CD4-positive, alpha-beta T cell (primary cell): ENCODE measurements around the gene NOTCH1. TPM values are rescaled to one million over a fixed set of nuclear protein-coding genes. Genes with fewer than 3 reads are reported as not detected.

Experiments
- ATAC-seq: fragments of 200-7000 bp; cut with Tn5 transposase; one replicate; pipeline ENCODE4 v1.10.0; 2022; ENCODE audit warnings: mild to moderate bottlenecking; ENCODE audit not compliant: poor library complexity
- CTCF ChIA-PET: fragments of 350-600 bp; sonication (Branson Sonifier 250); formaldehyde crosslinking; loops from one replicate; lab custom pipeline; 2021; ENCODE audit warnings: antibody characterized with exemption, inconsistent platforms; lab: Charles Lee
- POLR2A ChIA-PET: fragments of 350-600 bp; sonication (Branson Sonifier 250); formaldehyde crosslinking; loops from one replicate; lab custom pipeline; 2021; ENCODE audit warnings: antibody characterized with exemption, inconsistent platforms; lab: Charles Lee
- DNase-seq, 14 experiments: peaks; one replicate each; pipeline ENCODE4 v3.0.0-alpha.2; 2013 to 2020; ENCODE audit warnings: mixed read lengths in 2 of 14
- H3K27ac ChIP-seq, 2 donors: one replicate each; pipeline versions ENCODE4 v1.5.1 to v1.7.0; 2013; ENCODE audit warnings: low read length in 2 of 2, low read depth in 1 of 2, mild to moderate bottlenecking in 1 of 2
- H3K27me3 ChIP-seq, 2 experiments: 1 replicate in 1 of 2; 2 replicates in 1 of 2; pipeline versions ENCODE4 v1.6.1 to v1.7.0; 2013; ENCODE audit warnings: low read length in 2 of 2, control low read depth in 1 of 2, mild to moderate bottlenecking in 1 of 2, moderate library complexity in 1 of 2; ENCODE audit not compliant: insufficient read depth in 2 of 2, control insufficient read depth in 1 of 2
- H3K36me3 ChIP-seq: one replicate; pipeline ENCODE4 v1.6.1; 2013; ENCODE audit warnings: low read length, control low read depth; ENCODE audit not compliant: insufficient read depth
- H3K4me1 ChIP-seq: one replicate; pipeline ENCODE4 v1.6.1; 2013; ENCODE audit warnings: low read length, control low read depth; ENCODE audit not compliant: insufficient read depth
- H3K4me3 ChIP-seq: one replicate; pipeline ENCODE4 v1.5.1; 2013; ENCODE audit warnings: mild to moderate bottlenecking, low read length, moderate library complexity
- H3K9me3 ChIP-seq, 2 experiments: 1 replicate in 1 of 2; 2 replicates in 1 of 2; pipeline versions ENCODE4 v1.6.1 to v1.7.0; 2013; ENCODE audit warnings: low read length in 2 of 2, mild to moderate bottlenecking in 2 of 2, control low read depth in 1 of 2, moderate library complexity in 1 of 2; ENCODE audit not compliant: control insufficient read depth in 1 of 2, insufficient read depth in 1 of 2
- H3K27ac Mint-ChIP-seq: one replicate; pipeline ENCODE4 v1.8.0; 2020; ENCODE audit warnings: mixed read lengths
- H3K27me3 Mint-ChIP-seq: one replicate; pipeline ENCODE4 v1.8.0; 2021; ENCODE audit warnings: mixed read lengths
- H3K36me3 Mint-ChIP-seq: one replicate; pipeline ENCODE4 v1.8.0; 2021; ENCODE audit warnings: low read depth, mixed read lengths
- H3K4me1 Mint-ChIP-seq: one replicate; pipeline ENCODE4 v1.8.0; 2021; ENCODE audit warnings: low read depth, mixed read lengths
- H3K4me3 Mint-ChIP-seq: one replicate; pipeline ENCODE4 v1.8.0; 2020; ENCODE audit warnings: mild to moderate bottlenecking, mixed read lengths
- H3K9me3 Mint-ChIP-seq: one replicate; pipeline ENCODE4 v1.8.0; 2020; ENCODE audit warnings: mixed read lengths
- CTCF ChIP-seq: fragments of 200-600 bp; IDR thresholded peaks from one replicate; pipeline ENCODE4 v1.8.0; 2022; ENCODE audit warnings: antibody characterized with exemption, mild to moderate bottlenecking
- intact Hi-C, 2 experiments: fragments of 100-400 bp; cut with DNase I in 1 of 2; cut with micrococcal nuclease in 1 of 2; formaldehyde crosslinking; loops; one replicate each; pipeline versions ENCODE4 v1.15.1 to v1.9.0; 2023 to 2025; cut with DNase I, micrococcal nuclease
- total RNA-seq, 174 experiments: library from RNA in 2 of 174; stranded (reverse) in 2 of 174; gene quantifications; one replicate each; pipeline ENCODE4 v1.2.3 and lab custom pipeline; 2021 to 2026

Gene NOTCH1
- total RNA-seq, 2 experiments from 2014 or later = 30.8 to 34.2 TPM

- Histone ChIP-seq H3K27ac (no peak overlapping the region), H3K27me3 (no peaks in the 10 kb centered on the region), H3K36me3 (no peaks in the 10 kb centered on the region), H3K4me3 (no peak overlapping the region), H3K4me1 (no peaks in the 10 kb centered on the region), H3K9me3 (no peaks in the 10 kb centered on the region)
- POLR2A ChIA-PET = no interaction called here
- no peak for DNase-seq
- intact Hi-C loops = no loop called here
- ATAC-seq = no peak
- Mint-ChIP-seq H3K36me3 (no peaks in the 10 kb centered on the region), H3K9me3 (no peaks in the 10 kb centered on the region), H3K27ac (no peak overlapping the region), H3K4me1 (no peaks in the 10 kb centered on the region), H3K27me3 (no peaks in the 10 kb centered on the region), H3K4me3 (no peak overlapping the region)
- CTCF ChIA-PET = no interaction called here
- TF ChIP-seq CTCF = no peak
Measured at GRCh38 chr9:136570916-136571315, 25.1 kb upstream of the NOTCH1 start.

GRCh38 chr9:136570191-136570845 is 24.5 kb upstream of the NOTCH1 start:
- no peaks in the 10 kb centered on the region for H3K4me1 ChIP-seq
- ChIA-PET CTCF (no interaction called here), POLR2A (no interaction called here)
- intact Hi-C loops = no loop called here
- Mint-ChIP-seq H3K4me3 (no peak overlapping the region), H3K27me3 (no peaks in the 10 kb centered on the region), H3K36me3 (no peaks in the 10 kb centered on the region), H3K4me1 (no peaks in the 10 kb centered on the region), H3K9me3 (no peaks in the 10 kb centered on the region), H3K27ac (no peak overlapping the region)
- TF ChIP-seq CTCF = no peak
- DNase-seq = no peak
- no peaks in the 10 kb centered on the region for H3K9me3 ChIP-seq
- no peak overlapping the region for H3K4me3 ChIP-seq
- no peak for ATAC-seq
- no peak overlapping the region for H3K27ac ChIP-seq
- H3K36me3 ChIP-seq = no peaks in the 10 kb centered on the region
- H3K27me3 ChIP-seq = no peaks in the 10 kb centered on the region

GRCh38 chr9:136569526-136570148 is 23.8 kb upstream of the NOTCH1 start:
- no peak overlapping the region for H3K27ac ChIP-seq
- no peaks in the 10 kb centered on the region for H3K4me1 Mint-ChIP-seq
- H3K36me3 Mint-ChIP-seq = no peaks in the 10 kb centered on the region
- peaks cover 3% of the 10 kb centered on the region for H3K4me1 ChIP-seq
- intact Hi-C loops = no loop called here
- ChIA-PET POLR2A (no interaction called here), CTCF (no interaction called here)
- no peaks in the 10 kb centered on the region for H3K9me3 Mint-ChIP-seq
- no peak for TF ChIP-seq CTCF
- no peak for ATAC-seq
- H3K9me3 ChIP-seq = no peaks in the 10 kb centered on the region
- no peak overlapping the region for H3K4me3 Mint-ChIP-seq
- H3K27me3 Mint-ChIP-seq = no peaks in the 10 kb centered on the region
- H3K4me3 ChIP-seq = no peak overlapping the region
- no peak overlapping the region for H3K27ac Mint-ChIP-seq
- no peak for DNase-seq
- no peaks in the 10 kb centered on the region for H3K36me3 ChIP-seq
- H3K27me3 ChIP-seq = no peaks in the 10 kb centered on the region
